ENCODE measurements around the gene ZC3HAV1. TPM values are rescaled to one million over a fixed set of nuclear protein-coding genes. Genes with fewer than 3 reads are reported as not detected.

ZC3HAV1 gene
- total and polyA plus RNA-seq, 2 of the 4 experiments (the other 2 are of a cell fraction), result 9.9 to 22.4 TPM

DNA sequence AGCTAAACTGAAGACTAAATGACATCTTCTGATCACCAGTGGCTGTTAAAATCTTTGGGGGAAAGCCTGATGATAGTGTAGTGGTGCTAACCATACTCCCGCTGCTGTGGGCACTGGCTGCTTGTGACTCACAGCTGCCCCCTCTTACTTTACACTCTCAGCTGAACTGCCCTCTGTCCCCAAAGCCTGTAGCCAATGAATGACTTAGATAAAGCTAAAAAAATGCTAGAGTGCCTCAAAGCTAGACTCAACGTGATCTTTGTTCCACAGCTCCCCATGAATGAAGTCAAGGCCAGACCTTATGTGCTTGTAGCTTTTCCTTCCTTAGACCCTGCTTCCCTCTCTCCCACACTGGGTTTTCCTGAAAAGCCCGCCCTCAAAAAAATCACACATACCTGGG lies 80.2 kb downstream of the ZC3HAV1 start:
- POLR2A ChIA-PET (ENCODE audit: unreplicated experiment), result no interaction called here

More for the DNA sequence above, 80.2 kb downstream of the ZC3HAV1 start:
- TF ChIP-seq, protein P1, sequence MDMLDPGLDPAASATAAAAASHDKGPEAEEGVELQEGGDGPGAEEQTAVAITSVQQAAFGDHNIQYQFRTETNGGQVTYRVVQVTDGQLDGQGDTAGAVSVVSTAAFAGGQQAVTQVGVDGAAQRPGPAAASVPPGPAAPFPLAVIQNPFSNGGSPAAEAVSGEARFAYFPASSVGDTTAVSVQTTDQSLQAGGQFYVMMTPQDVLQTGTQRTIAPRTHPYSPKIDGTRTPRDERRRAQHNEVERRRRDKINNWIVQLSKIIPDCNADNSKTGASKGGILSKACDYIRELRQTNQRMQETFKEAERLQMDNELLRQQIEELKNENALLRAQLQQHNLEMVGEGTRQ (IDR thresholded peaks at IDR 0.05; ENCODE audit: low read depth, low read length), result no peak
- TF ChIP-seq CEBPB (IDR thresholded peaks at IDR 0.05; ENCODE audit: low read depth, low read length), result no peak
- TF ChIP-seq, protein P2, sequence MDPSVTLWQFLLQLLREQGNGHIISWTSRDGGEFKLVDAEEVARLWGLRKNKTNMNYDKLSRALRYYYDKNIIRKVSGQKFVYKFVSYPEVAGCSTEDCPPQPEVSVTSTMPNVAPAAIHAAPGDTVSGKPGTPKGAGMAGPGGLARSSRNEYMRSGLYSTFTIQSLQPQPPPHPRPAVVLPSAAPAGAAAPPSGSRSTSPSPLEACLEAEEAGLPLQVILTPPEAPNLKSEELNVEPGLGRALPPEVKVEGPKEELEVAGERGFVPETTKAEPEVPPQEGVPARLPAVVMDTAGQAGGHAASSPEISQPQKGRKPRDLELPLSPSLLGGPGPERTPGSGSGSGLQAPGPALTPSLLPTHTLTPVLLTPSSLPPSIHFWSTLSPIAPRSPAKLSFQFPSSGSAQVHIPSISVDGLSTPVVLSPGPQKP (IDR thresholded peaks at IDR 0.05; ENCODE audit: borderline replicate concordance, low read depth, low read length), result no peak
- no peak for TF ChIP-seq RFX5 (IDR thresholded peaks at IDR 0.05; ENCODE audit: low read depth, low read length)
- no peak for TF ChIP-seq RCOR1 (IDR thresholded peaks at IDR 0.05; ENCODE audit: insufficient replicate concordance, low read length)
- TF ChIP-seq NFE2L2 (IDR thresholded peaks at IDR 0.05; ENCODE audit: low read depth, low read length), result no peak
- no peak for TF ChIP-seq MAFK (IDR thresholded peaks at IDR 0.05; ENCODE audit: low read depth, low read length)
- TF ChIP-seq CTCF (conservative IDR thresholded peaks at IDR 0.05; ENCODE audit: low read depth, low read length), result no peak
- TF ChIP-seq POLR2A (IDR thresholded peaks at IDR 0.05; ENCODE audit: low read depth, low read length), result no peak
- no peak for TF ChIP-seq BHLHE40 (IDR thresholded peaks at IDR 0.05; ENCODE audit: low read depth, low read length)
- no peak for TF ChIP-seq FOS (IDR thresholded peaks at IDR 0.05; ENCODE audit: low read depth, low read length)
- TF ChIP-seq MXI1 (IDR thresholded peaks at IDR 0.05; ENCODE audit: borderline replicate concordance, low read depth, low read length), result no peak
- no peak for TF ChIP-seq CHD1 (IDR thresholded peaks at IDR 0.05; ENCODE audit: low read depth, low read length)
- TF ChIP-seq RAD21 (IDR thresholded peaks at IDR 0.05; ENCODE audit: low read length), result no peak
- no peak for TF ChIP-seq MAZ (IDR thresholded peaks at IDR 0.05; ENCODE audit: borderline replicate concordance, low read depth, low read length)
- Histone ChIP-seq H3K36me3 (ENCODE audit: control insufficient read depth, insufficient read depth, low read length) (peaks cover 55% of the 10 kb centered on the region), H4K5ac (ENCODE audit: low read depth, low read length) (no peak overlapping the region), H2AFZ (replicated peaks; ENCODE audit: low read length, poor library complexity) (no peak overlapping the region), H3K4me1 (ENCODE audit: control insufficient read depth, insufficient read depth, low read length) (peaks cover 2% of the 10 kb centered on the region), H3K4me2 (ENCODE audit: low read depth, low read length) (no peak overlapping the region), H3K79me1 (ENCODE audit: low read depth in 1 of 2, low read length in 2 of 2) (peaks cover 26 to 46% of the 10 kb centered on the region in 2 experiments), H2BK120ac (ENCODE audit: low read depth, low read length) (no peak overlapping the region), H4K20me1 (ENCODE audit: insufficient read depth, low read length) (peaks cover 8% of the 10 kb centered on the region), H3K4me3 (ENCODE audit: insufficient read depth, low read depth, low read length) (no peak overlapping the region), H3K27ac (ENCODE audit: insufficient read depth, low read length) (no peak overlapping the region), H3K18ac (ENCODE audit: low read depth, low read length) (no peak overlapping the region), H3K9me3 (ENCODE audit: control insufficient read depth, insufficient read depth, low read length) (no peaks in the 10 kb centered on the region), H2BK15ac (ENCODE audit: low read depth, low read length) (no peak overlapping the region), H2BK5ac (ENCODE audit: low read depth, low read length, poor library complexity, severe bottlenecking) (no peak overlapping the region), H2AK9ac (replicated peaks; ENCODE audit: low read depth, low read length, poor library complexity) (no peak overlapping the region), H3K9ac (ENCODE audit: low read depth, low read length) (no peak overlapping the region), H4K91ac (ENCODE audit: insufficient read depth, low read depth, low read length) (no peak overlapping the region), H3K56ac (ENCODE audit: extremely low read depth, insufficient read depth, low read length) (no peak overlapping the region), H2AK5ac (ENCODE audit: low read depth, low read length) (no peak overlapping the region), H3K14ac (replicated peaks; ENCODE audit: low read depth, low read length) (no peak overlapping the region), H4K8ac (ENCODE audit: low read depth in 2 of 2, low read length in 2 of 2) (no peak overlapping the region), H3K23ac (ENCODE audit: low read depth, low read length) (no peak overlapping the region), H3K4ac (ENCODE audit: low read depth, low read length) (no peak overlapping the region), H3K27me3 (ENCODE audit: control insufficient read depth, insufficient read depth, low read length) (no peaks in the 10 kb centered on the region), H2BK20ac (ENCODE audit: low read depth, low read length) (no peak overlapping the region), H3K9me1 (ENCODE audit: insufficient read depth, low read length) (peaks cover 8% of the 10 kb centered on the region)
- CTCF ChIA-PET, result no interaction called here
- in situ Hi-C loops (cut with MboI; ENCODE audit: low sequenced_read_pairs) (no loop called here), intact Hi-C loops (cut with micrococcal nuclease) (no loop called here), dilution Hi-C loops (cut with HindIII; ENCODE audit: low sequenced_read_pairs, unreplicated experiment) (no loop called here)
- ATAC-seq (ENCODE audit: low read depth) (no peak), DNase-seq (no peak)
- no CpG with 5 or more reads among the region's 3 CpGs for WGBS, 2 experiments (ENCODE audit: extremely low coverage in 2 of 2, insufficient read length in 1 of 2)
- no TSS peak for BruUV-seq (replicated peaks)
